Fibroblast of peridontal ligament (primary cell): ENCODE results near the gene DSG4.

ENCODE experiments used
- DNase-seq: peaks from one replicate; pipeline ENCODE4 v3.0.0-alpha.2; 2010; ENCODE audit errors: extremely low read depth

DSG4 gene

GRCh38 chr18:31407649-31408048, 31.1 kb downstream of the DSG4 start:
- no peak for DNase-seq

- no peak for DNase-seq
Observed at GRCh38 chr18:31409276-31409675, 32.7 kb downstream of the DSG4 start.

DNA sequence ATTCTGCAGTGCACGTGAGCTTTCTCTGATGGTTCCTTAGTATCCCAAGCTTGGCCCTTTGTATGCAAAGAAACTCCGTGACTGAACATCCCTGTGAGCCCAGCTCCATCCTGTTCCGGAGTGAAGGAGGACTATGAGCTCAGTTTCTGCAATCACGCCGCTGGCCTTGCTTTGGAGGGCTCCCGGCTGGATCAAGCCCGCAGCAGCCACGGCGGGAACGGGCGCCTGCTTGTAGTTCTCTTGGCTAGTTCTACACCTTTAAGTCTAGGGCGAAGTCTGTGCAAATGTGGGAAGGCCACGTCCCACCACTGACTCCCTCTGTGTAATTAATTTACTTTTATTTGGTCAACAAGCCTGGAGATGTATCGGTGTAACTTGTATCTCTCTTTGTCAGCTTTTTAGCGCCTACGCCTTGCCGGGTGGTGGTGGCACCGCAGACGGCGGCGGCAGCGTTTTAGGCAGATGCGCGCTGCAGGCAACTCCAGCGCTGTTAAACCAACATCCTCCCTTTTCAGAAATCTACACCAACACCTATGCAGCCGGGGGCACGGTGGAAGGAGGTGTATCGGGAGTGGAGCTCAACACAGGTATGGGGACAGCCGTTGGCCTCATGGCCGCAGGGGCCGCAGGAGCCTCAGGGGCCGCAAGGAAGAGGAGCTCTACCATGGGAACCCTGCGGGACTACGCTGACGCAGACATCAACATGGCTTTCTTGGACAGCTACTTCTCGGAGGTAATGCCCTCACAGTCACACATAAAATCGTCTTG, 34.3 kb downstream of the DSG4 start:
- no peak for DNase-seq

DNA sequence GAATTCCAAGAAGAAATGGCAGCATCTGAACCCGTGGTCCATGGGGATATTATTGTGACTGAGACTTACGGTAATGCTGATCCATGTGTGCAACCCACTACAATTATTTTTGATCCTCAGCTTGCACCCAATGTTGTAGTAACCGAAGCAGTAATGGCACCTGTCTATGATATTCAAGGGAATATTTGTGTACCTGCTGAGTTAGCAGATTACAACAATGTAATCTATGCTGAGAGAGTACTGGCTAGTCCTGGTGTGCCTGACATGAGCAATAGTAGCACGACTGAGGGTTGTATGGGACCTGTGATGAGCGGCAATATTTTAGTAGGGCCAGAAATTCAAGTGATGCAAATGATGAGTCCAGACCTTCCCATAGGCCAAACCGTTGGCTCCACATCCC, 36.6 kb downstream of the DSG4 start:
- DNase-seq = no peak

DNA sequence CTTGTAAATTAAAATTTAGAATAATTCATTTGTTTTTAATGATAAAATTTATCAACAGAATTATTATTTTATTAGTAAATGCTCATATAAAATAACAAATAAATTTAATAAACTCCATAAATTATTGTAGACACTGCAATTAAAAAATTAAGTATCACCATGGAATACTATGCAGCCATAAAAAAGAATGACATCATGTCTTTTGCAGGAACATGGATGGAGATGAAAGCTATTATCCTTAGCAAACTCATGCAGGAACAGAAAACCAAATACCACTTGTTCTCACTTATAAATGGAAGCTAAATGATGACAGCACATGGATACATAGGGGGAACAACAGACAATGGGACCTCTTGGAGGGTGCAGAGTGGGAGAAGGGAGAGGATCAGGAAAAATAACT, 41.3 kb downstream of the DSG4 start:
- no peak for DNase-seq

- no peak for DNase-seq
Observed at GRCh38 chr18:31419457-31419932, 42.9 kb downstream of the DSG4 start.

DNA sequence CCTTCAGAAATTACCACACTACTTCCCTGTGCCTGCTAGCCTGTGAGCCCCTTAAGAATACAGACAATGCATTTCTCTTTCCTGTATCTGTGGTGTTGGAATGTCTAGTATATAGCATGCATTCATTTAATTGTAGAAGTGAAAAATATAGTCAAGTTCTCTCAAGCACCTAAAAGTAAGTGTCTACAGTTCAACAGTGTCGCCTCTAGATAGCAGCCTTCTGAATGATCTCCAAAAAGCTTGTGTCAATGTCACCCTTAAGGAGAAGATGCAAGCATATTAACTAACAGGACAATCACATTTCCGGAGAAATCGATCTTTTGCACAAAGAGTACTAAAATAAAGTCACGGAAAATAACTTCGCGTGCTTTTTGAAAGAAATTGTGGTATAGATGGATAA, 43.5 kb downstream of the DSG4 start:
- no peak for DNase-seq

DNA sequence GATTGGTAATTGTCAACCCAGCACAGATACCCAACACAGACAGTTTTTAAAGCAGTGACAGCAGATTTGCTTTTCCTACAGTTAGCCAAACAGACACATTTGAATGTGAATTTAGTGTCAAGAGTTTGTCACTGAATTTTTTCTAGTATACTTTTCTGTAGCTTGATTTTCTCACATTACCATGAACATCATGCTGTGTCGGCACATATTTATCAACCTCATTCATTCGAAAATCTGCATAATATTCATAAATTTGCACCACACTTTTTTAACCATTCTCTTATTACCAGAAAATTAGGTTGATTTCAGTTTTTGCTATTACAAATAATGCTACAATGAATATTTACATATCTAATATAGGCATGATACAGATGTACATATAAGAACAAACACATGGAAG, 43.9 kb downstream of the DSG4 start:
- no peak for DNase-seq

- no peak for DNase-seq
Observed at GRCh38 chr18:31424383-31424988, 47.9 kb downstream of the DSG4 start.

DNA sequence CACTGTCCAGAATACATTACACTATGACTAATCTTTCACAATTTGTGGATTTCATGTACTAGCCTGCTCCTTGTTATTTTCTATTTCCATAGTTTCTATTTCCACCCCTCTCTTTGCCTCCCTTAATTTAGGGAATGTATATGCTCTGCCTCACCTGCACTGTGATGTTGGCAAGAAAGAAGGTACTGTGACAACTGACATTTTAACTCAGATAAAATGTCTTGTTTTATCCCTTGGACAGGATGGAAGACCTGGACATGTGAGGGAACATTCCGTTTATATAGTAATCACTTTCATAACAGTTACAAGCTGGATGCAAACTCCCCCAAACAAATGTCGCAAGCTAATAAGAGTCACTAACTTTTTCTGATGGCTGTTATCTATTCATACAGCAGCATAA, 49.4 kb downstream of the DSG4 start:
- no peak for DNase-seq

DNA sequence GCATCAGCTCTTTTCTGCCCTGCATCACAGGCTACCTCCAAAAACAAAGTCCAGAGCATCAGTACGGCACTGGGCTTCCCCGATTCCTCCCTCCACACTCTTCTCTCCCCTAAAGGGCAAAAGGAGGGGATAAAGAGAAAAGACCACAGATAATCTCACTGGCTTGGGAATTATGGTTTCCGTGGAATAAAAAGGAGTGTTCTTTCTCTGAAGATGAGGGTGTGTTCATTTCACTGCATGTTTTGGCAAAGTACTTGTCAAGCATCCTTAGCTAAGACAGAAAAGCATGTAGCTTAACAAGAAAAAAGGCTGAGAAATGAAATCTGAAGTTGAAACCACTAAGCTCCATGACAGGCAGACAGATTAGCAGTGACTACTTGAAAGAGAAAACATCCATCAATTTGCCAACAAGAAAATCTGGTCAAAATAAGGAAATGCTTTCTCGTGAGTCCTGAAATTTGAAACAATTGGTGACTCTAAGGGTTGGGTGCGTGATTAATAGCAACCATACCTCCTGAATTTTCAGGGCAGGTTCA, 50.4 kb downstream of the DSG4 start:
- no peak for DNase-seq

DNA sequence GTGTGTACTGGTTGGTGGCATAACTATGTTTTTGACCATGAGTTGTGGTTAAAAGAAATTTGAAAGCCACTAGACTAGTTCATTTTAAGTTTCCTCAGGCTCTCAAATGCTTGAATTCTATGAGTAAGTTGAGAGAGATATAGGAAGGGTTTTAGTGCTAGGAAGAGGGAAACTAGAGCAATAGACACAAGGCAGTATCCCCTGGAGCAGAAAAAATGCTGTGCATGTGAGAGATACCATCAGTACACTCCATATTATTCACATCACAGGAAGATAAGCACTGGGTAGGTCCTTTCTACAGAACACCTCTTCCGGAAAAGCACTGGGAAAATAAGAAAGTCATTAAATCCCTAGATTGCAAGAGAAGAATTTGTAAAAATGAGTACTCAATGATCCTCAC, 51.6 kb downstream of the DSG4 start:
- no peak for DNase-seq

GRCh38 chr18:31429623-31430022, 53.0 kb downstream of the DSG4 start:
- no peak for DNase-seq

- DNase-seq = no peak
Observed at GRCh38 chr18:31430072-31430471, 53.5 kb downstream of the DSG4 start.

GRCh38 chr18:31430554-31430953, 54.0 kb downstream of the DSG4 start:
- DNase-seq = no peak

GRCh38 chr18:31432316-31432715, 55.7 kb downstream of the DSG4 start:
- no peak for DNase-seq

- DNase-seq = no peak
Observed at GRCh38 chr18:31436825-31437224, 60.2 kb downstream of the DSG4 start.

GRCh38 chr18:31438402-31438801, 61.8 kb downstream of the DSG4 start:
- no peak for DNase-seq

GRCh38 chr18:31439807-31440325, 63.3 kb downstream of the DSG4 start:
- no peak for DNase-seq

DNA sequence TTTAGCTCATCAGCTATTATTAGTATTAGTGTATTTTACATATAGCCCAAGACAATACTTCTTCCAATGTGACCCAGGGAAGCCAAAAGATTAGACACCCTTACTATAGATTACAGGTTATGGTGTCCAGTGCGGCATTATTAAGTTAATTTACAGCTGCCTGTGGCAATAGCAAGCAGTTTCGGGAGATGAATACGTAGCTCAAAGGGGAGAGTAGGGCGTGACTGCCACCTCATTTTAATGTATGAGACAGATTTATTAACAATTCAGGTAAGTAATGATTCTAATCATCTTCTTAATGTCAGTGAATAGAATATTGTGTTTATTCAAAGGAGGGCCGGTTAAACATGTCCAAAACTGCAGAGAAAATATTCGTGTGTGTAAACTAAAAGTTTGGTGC, 64.2 kb downstream of the DSG4 start:
- DNase-seq = no peak

DNA sequence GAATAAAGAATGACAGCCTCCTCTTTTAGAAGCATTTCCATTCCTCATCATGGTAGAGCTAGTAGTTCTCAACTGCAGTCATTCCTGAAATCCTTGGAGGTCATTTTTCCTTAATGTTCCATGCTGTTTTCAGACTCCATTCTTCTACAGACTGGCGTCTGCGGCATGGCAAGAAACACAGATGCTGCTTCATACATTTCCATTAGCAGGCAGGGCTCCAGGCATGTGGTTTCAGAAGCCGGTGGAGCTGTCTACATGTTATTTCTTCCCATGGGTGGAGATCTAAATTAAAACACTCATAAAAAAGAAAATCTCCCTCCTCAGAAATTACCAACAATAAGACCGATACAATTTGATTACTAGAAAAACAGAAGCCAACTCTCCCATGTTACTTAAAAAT, 64.9 kb downstream of the DSG4 start:
- DNase-seq = no peak

GRCh38 chr18:31444142-31444541, 67.6 kb downstream of the DSG4 start:
- DNase-seq = no peak

GRCh38 chr18:31445908-31446307, 69.3 kb downstream of the DSG4 start:
- DNase-seq = no peak
